Endothelial cell of umbilical vein (primary cell): ENCODE measurements around the gene C5orf24. TPM values are rescaled to one million over a fixed set of nuclear protein-coding genes. Genes with fewer than 3 reads are reported as not detected.
A peak's percentile ranks its signal among the peaks of the same experiment; 100 is the strongest.

ENCODE experiments used
- BruUV-seq: library from RNA; stranded (reverse); fragments of 400-500 nt; replicated peaks from 2 replicates; lab custom pipeline; 2021; lab: Mats Ljungman, UMichigan
- CTCF ChIA-PET: fragments of 300-600, 350-600 bp; sonication (Branson Sonifier 250); formaldehyde crosslinking; loops from one replicate; lab custom pipeline; 2021; ENCODE audit warnings: antibody characterized with exemption, inconsistent platforms; lab: Charles Lee
- POLR2A ChIA-PET: fragments of 300-600, 350-600 bp; sonication (Branson Sonifier 250); formaldehyde crosslinking; loops from one replicate; lab custom pipeline; 2021; ENCODE audit warnings: antibody characterized with exemption, inconsistent platforms; lab: Charles Lee
- DNase-seq: peaks from one replicate; pipeline ENCODE4 v3.0.0-alpha.2; 2011; ENCODE audit warnings: low read depth, low spot score
- FAIRE-seq: peaks from 2 replicates; lab custom pipeline; 2011; peaks lifted over from hg19 to GRCh38; lab: Jason Lieb, UNC
- H2AFZ ChIP-seq: 2 replicates; pipeline ENCODE4 v1.6.0; 2012; ENCODE audit warnings: low read depth, low read length, control low read depth, inconsistent platforms
- H3K27ac ChIP-seq: 2 replicates; pipeline ENCODE4 v1.5.1; 2011; ENCODE audit warnings: low read depth, mild to moderate bottlenecking, control low read depth, low read length, moderate library complexity; ENCODE audit not compliant: insufficient read depth
- H3K27me3 ChIP-seq, 2 experiments: 2 replicates each; pipeline versions ENCODE4 v1.6.0 to v1.6.1; 2011; ENCODE audit warnings: low read length in 2 of 2, mixed read lengths in 1 of 2; ENCODE audit not compliant: control insufficient read depth in 2 of 2, insufficient read depth in 2 of 2
- H3K36me3 ChIP-seq, 2 experiments: 2 replicates in 1 of 2; 3 replicates in 1 of 2; pipeline ENCODE4 v1.5.1; 2011; ENCODE audit warnings: low read length in 2 of 2, mild to moderate bottlenecking in 1 of 2, moderate library complexity in 1 of 2; ENCODE audit not compliant: control insufficient read depth in 2 of 2, insufficient read depth in 2 of 2; ENCODE audit errors: extremely low read depth in 1 of 2
- H3K4me1 ChIP-seq: 3 replicates; pipeline ENCODE4 v1.5.1; 2011; ENCODE audit warnings: mild to moderate bottlenecking, low read length; ENCODE audit not compliant: control insufficient read depth, insufficient read depth; ENCODE audit errors: extremely low read depth
- H3K4me2 ChIP-seq: 2 replicates; pipeline ENCODE4 v1.6.1; 2011; ENCODE audit warnings: low read length, control low read depth, mixed read lengths; ENCODE audit not compliant: insufficient read depth
- H3K4me3 ChIP-seq, 3 experiments: fragments of 200-600 bp in 1 of 3; sonication (generic), shearing (Covaris generic) in 1 of 3; replicated peaks in 1 of 3; 2 replicates each; pipeline ENCODE4 v1.5.1; 2011 to 2016; ENCODE audit warnings: control low read depth in 3 of 3, low read length in 3 of 3, mild to moderate bottlenecking in 2 of 3, inconsistent platforms in 1 of 3, low read depth in 1 of 3, moderate library complexity in 1 of 3; ENCODE audit not compliant: insufficient read depth in 1 of 3
- H3K79me2 ChIP-seq: 2 replicates; pipeline ENCODE4 v1.6.0; 2012; ENCODE audit warnings: low read length, inconsistent platforms; ENCODE audit not compliant: control insufficient read depth, insufficient read depth
- H3K9ac ChIP-seq: replicated peaks from 2 replicates; pipeline ENCODE3; 2011; ENCODE audit warnings: low read length, control low read depth; ENCODE audit not compliant: insufficient read depth; ENCODE audit errors: extremely low read depth
- H3K9me1 ChIP-seq: replicated peaks from 3 replicates; pipeline ENCODE4 v1.6.0; 2011; ENCODE audit warnings: mild to moderate bottlenecking, low read length; ENCODE audit not compliant: control insufficient read depth, insufficient read depth; ENCODE audit errors: extremely low read depth
- H3K9me3 ChIP-seq: replicated peaks from 2 replicates; pipeline ENCODE4 v1.5.1; 2012; ENCODE audit warnings: low read length, inconsistent platforms; ENCODE audit not compliant: control insufficient read depth, insufficient read depth
- H4K20me1 ChIP-seq: replicated peaks from 2 replicates; pipeline ENCODE3; 2011; ENCODE audit warnings: mild to moderate bottlenecking, low read length; ENCODE audit not compliant: control insufficient read depth, insufficient read depth; ENCODE audit errors: extremely low read depth
- EZH2 ChIP-seq: IDR thresholded peaks from 2 replicates; pipeline ENCODE4 v1.6.1; 2012; ENCODE audit warnings: borderline replicate concordance, low read depth, mild to moderate bottlenecking, moderate library complexity, low read length, inconsistent platforms; ENCODE audit not compliant: severe bottlenecking
- FOS ChIP-seq: IDR thresholded peaks from 2 replicates; pipeline ENCODE4 v1.6.1; 2011; ENCODE audit warnings: mild to moderate bottlenecking, low read length, moderate library complexity, borderline replicate concordance; ENCODE audit not compliant: insufficient read depth
- GATA2 ChIP-seq: IDR thresholded peaks from 2 replicates; pipeline ENCODE4 v1.7.0; 2011; ENCODE audit warnings: low read depth, mild to moderate bottlenecking, moderate library complexity, mixed read lengths, low read length; ENCODE audit not compliant: insufficient read length, insufficient read depth
- JUN ChIP-seq: IDR thresholded peaks from 2 replicates; pipeline ENCODE4 v1.6.1; 2011; ENCODE audit warnings: borderline replicate concordance, low read depth; ENCODE audit not compliant: insufficient read length, insufficient read depth
- MYC ChIP-seq: IDR thresholded peaks from one replicate; pipeline ENCODE4 v1.6.1; 2011; ENCODE audit warnings: mild to moderate bottlenecking, low read depth, low read length
- POLR2A ChIP-seq: IDR thresholded peaks from 2 replicates; pipeline ENCODE4 v1.6.1; 2012; ENCODE audit warnings: low read depth, mild to moderate bottlenecking, control low read depth, low read length
- POLR2AphosphoS5 ChIP-seq: IDR thresholded peaks from 2 replicates; pipeline ENCODE4 v1.6.1; 2012; ENCODE audit warnings: low read depth, mild to moderate bottlenecking, control low read depth, low read length, moderate library complexity; ENCODE audit not compliant: insufficient read depth
- dilution Hi-C: fragments of 300-500 bp; cut with MboI; formaldehyde crosslinking; loops from one replicate; pipeline ENCODE4 v1.15.0; 2019; ENCODE audit warnings: low sequenced_read_pairs; ENCODE audit not compliant: extremely low pct_ligation_motif_present
- intact Hi-C: fragments of 100-400 bp; cut with micrococcal nuclease; formaldehyde crosslinking; loops from one replicate; pipeline ENCODE4 v1.10.0; 2022
- polyA plus RNA-seq, 4 experiments: library from polyadenylated mRNA; depleted of rRNA in 3 of 4; stranded (reverse) in 3 of 4; unstranded in 1 of 4; fragments of >200 nt; gene quantifications; 2 replicates each; pipeline versions ENCODE4 v1.2.1 to v1.2.3, GENCODE V29; 2011 to 2012; ENCODE audit warnings: missing spikeins in 1 of 4
- total RNA-seq: library from RNA; stranded (reverse); gene quantifications from 2 replicates; pipeline ENCODE4 v1.2.3, GENCODE V29; 2021
- TF ChIP-seq, protein P1 (sequence below): IDR thresholded peaks from 2 replicates; pipeline ENCODE4 v1.6.1; 2011; ENCODE audit not compliant: insufficient read depth, insufficient read length
- TF ChIP-seq, protein P2 (sequence below), 2 donors: IDR thresholded peaks; 1 replicate in 1 of 2; 2 replicates in 1 of 2; pipeline ENCODE4 v1.5.1; 2011; ENCODE audit warnings: low read length in 2 of 2, mild to moderate bottlenecking in 2 of 2, moderate library complexity in 2 of 2, control low read depth in 1 of 2, inconsistent platforms in 1 of 2, low read depth in 1 of 2; ENCODE audit not compliant: insufficient read depth in 1 of 2; ENCODE audit errors: extremely low read depth in 1 of 2

The C5orf24 gene
- total and polyA plus RNA-seq, 2 donors (not counting 3 experiments of a cell fraction or from before 2014, with no cell fraction given), result 21.7 to 56.2 TPM

DNA sequence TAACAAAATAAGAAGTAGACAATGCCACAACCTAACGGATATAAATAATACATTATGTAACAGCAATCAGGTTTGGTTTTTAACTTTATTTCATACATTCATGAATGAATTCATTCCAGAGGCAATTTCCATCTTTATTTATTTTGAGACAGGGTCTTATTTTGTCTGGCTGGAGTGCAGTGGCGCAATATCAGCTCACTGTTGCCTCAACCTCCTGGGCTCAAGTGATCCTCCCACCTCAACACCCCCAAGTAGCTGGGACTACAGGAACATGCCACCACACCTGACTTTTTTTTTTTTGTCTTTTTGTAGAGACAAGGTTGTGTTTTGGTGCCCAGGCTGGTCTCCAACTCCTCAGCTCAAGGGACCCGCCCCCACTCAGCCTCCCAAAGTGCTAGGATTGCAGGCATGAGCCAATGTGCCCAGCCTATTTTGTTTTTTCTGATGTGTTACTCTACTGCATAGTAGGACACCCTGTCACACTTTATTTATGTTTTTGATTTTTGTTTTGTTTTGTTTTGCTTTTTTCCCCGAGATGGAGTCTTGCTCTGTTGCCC lies 26.3 kb upstream of the C5orf24 start:
- Histone ChIP-seq H3K4me1 (no peaks in the 10 kb centered on the region), H3K4me2 (no peak overlapping the region), H3K4me3 (no peak overlapping the region), H3K27ac (no peak overlapping the region), H3K36me3 (peaks cover 12 to 18% of the 10 kb centered on the region in 2 experiments), H3K9ac (no peak overlapping the region), H4K20me1 (no peaks in the 10 kb centered on the region), H3K79me2 (no peaks in the 10 kb centered on the region), H3K9me3 (no peaks in the 10 kb centered on the region), H2AFZ (no peak overlapping the region), H3K9me1 (no peaks in the 10 kb centered on the region), H3K27me3 (no peaks in the 10 kb centered on the region)
- POLR2A ChIA-PET, result no interaction called here
- DNase-seq (no peak), FAIRE-seq (peak; percentile 60)
- dilution Hi-C loops, result no loop called here
- TF ChIP-seq, protein P1, sequence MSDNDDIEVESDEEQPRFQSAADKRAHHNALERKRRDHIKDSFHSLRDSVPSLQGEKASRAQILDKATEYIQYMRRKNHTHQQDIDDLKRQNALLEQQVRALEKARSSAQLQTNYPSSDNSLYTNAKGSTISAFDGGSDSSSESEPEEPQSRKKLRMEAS, result no peak
- TF ChIP-seq GATA2 (no peak), MYC (no peak), JUN (no peak), POLR2AphosphoS5 (no peak), POLR2A (no peak), FOS (no peak), EZH2 (no peak)
- TF ChIP-seq, protein P2, sequence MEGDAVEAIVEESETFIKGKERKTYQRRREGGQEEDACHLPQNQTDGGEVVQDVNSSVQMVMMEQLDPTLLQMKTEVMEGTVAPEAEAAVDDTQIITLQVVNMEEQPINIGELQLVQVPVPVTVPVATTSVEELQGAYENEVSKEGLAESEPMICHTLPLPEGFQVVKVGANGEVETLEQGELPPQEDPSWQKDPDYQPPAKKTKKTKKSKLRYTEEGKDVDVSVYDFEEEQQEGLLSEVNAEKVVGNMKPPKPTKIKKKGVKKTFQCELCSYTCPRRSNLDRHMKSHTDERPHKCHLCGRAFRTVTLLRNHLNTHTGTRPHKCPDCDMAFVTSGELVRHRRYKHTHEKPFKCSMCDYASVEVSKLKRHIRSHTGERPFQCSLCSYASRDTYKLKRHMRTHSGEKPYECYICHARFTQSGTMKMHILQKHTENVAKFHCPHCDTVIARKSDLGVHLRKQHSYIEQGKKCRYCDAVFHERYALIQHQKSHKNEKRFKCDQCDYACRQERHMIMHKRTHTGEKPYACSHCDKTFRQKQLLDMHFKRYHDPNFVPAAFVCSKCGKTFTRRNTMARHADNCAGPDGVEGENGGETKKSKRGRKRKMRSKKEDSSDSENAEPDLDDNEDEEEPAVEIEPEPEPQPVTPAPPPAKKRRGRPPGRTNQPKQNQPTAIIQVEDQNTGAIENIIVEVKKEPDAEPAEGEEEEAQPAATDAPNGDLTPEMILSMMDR (IDR thresholded peaks at IDR 0.05; ENCODE audit: extremely low read depth in 1 of 2, insufficient read depth in 1 of 2, low read depth in 1 of 2, low read length in 2 of 2), result no peak
- no TSS peak for BruUV-seq
- intact Hi-C loops, result no loop called here
- CTCF ChIA-PET, result interaction anchor here (0.7 to 1.2 kb wide), 2 partner anchors 85 to 974 kb away, joined by 3 read pairs; partner anchors contain the start of gene PCBD2
